Keratinocyte (primary cell): ENCODE results near the gene SAFB2. TPM values are rescaled to one million over a fixed set of nuclear protein-coding genes. Genes with fewer than 3 reads are reported as not detected.

Experiments
- DNase-seq: peaks from one replicate; pipeline ENCODE4 v3.0.0-alpha.2; 2011; ENCODE audit warnings: low read depth, missing footprints, low spot score
- FAIRE-seq: peaks from 2 replicates; lab custom pipeline; 2011; peaks lifted over from hg19 to GRCh38; lab: Jason Lieb, UNC
- H2AFZ ChIP-seq: 2 replicates; pipeline ENCODE4 v1.6.0; 2012; ENCODE audit warnings: low read length, control low read depth, inconsistent platforms; ENCODE audit not compliant: control insufficient read depth
- H3K27ac ChIP-seq: 2 replicates; pipeline ENCODE4 v1.5.1; 2011; ENCODE audit warnings: low read length; ENCODE audit not compliant: control insufficient read depth, insufficient read depth
- H3K27me3 ChIP-seq: 3 replicates; pipeline ENCODE4 v1.6.0; 2011; ENCODE audit warnings: low read length; ENCODE audit not compliant: control insufficient read depth, insufficient read depth; ENCODE audit errors: extremely low read depth
- H3K36me3 ChIP-seq, 2 experiments: 2 replicates in 1 of 2; 3 replicates in 1 of 2; pipeline ENCODE4 v1.5.1; 2011; ENCODE audit warnings: low read length in 2 of 2, mild to moderate bottlenecking in 1 of 2; ENCODE audit not compliant: control insufficient read depth in 2 of 2, insufficient read depth in 2 of 2; ENCODE audit errors: extremely low read depth in 1 of 2
- H3K4me1 ChIP-seq: 3 replicates; pipeline ENCODE4 v1.5.1; 2011; ENCODE audit warnings: low read length; ENCODE audit not compliant: control insufficient read depth, insufficient read depth; ENCODE audit errors: extremely low read depth
- H3K4me2 ChIP-seq: 3 replicates; pipeline ENCODE4 v1.6.0; 2011; ENCODE audit warnings: low read depth, low read length; ENCODE audit not compliant: control insufficient read depth, insufficient read depth; ENCODE audit errors: extremely low read depth
- H3K4me3 ChIP-seq, 3 experiments: fragments of 200-600 bp in 1 of 3; sonication (generic) in 1 of 3; 2 replicates in 2 of 3; 3 replicates in 1 of 3; pipeline ENCODE4 v1.5.1; 2011 to 2016; ENCODE audit warnings: low read length in 3 of 3, mild to moderate bottlenecking in 3 of 3, control low read depth in 2 of 3, inconsistent platforms in 1 of 3, low read depth in 1 of 3, mixed read lengths in 1 of 3, mixed run types in 1 of 3, moderate library complexity in 1 of 3; ENCODE audit not compliant: control insufficient read depth in 2 of 3, insufficient read depth in 2 of 3; ENCODE audit errors: extremely low read depth in 1 of 3
- H3K79me2 ChIP-seq: 2 replicates; pipeline ENCODE4 v1.6.0; 2012; ENCODE audit warnings: low read length; ENCODE audit not compliant: control insufficient read depth, insufficient read depth
- H3K9ac ChIP-seq: 3 replicates; pipeline ENCODE4 v1.6.0; 2011; ENCODE audit warnings: low read length; ENCODE audit not compliant: control insufficient read depth, insufficient read depth; ENCODE audit errors: extremely low read depth
- H3K9me1 ChIP-seq: 3 replicates; pipeline ENCODE4 v1.6.0; 2011; ENCODE audit warnings: low read length; ENCODE audit not compliant: control insufficient read depth, insufficient read depth; ENCODE audit errors: extremely low read depth
- H3K9me3 ChIP-seq: 2 replicates; pipeline ENCODE4 v1.5.1; 2012; ENCODE audit warnings: low read depth, low read length; ENCODE audit not compliant: control insufficient read depth
- H4K20me1 ChIP-seq: 3 replicates; pipeline ENCODE4 v1.6.0; 2011; ENCODE audit warnings: low read length; ENCODE audit not compliant: control insufficient read depth, insufficient read depth; ENCODE audit errors: extremely low read depth
- CTCF ChIP-seq, 3 experiments: IDR thresholded peaks in 1 of 3; conservative IDR thresholded peaks in 1 of 3; optimal IDR thresholded peaks in 1 of 3; 2 replicates in 2 of 3; 3 replicates in 1 of 3; pipeline versions ENCODE3 to v1.5.1; 2011; ENCODE audit warnings: low read length in 3 of 3, mild to moderate bottlenecking in 3 of 3, moderate library complexity in 2 of 3, control low read depth in 1 of 3, inconsistent platforms in 1 of 3; ENCODE audit not compliant: insufficient read depth in 2 of 3; ENCODE audit errors: extremely low read depth in 1 of 3
- EZH2 ChIP-seq: IDR thresholded peaks from one replicate; pipeline ENCODE4 v1.6.1; 2012; ENCODE audit warnings: inconsistent platforms, mild to moderate bottlenecking, low read length, moderate library complexity
- dilution Hi-C: fragments of 300-500 bp; cut with MboI; formaldehyde crosslinking; loops from one replicate; pipeline ENCODE4 v1.7.0; 2020; ENCODE audit warnings: low sequenced_read_pairs; ENCODE audit not compliant: extremely low pct_ligation_motif_present
- polyA plus RNA-seq, 5 experiments: library from polyadenylated mRNA; depleted of rRNA in 3 of 5; stranded (reverse) in 3 of 5; stranded (forward) in 1 of 5; unstranded in 1 of 5; fragments of >200 nt; gene quantifications; 1 replicate in 1 of 5; 2 replicates in 3 of 5; 3 replicates in 1 of 5; pipeline versions ENCODE4 v1.2.1 to v1.2.3, GENCODE V29; 2011 to 2012; ENCODE audit warnings: missing spikeins in 2 of 5, low read depth in 1 of 5, low replicate concordance in 1 of 5

SAFB2 gene
- polyA plus RNA-seq, 1 donor (not counting 4 experiments of a cell fraction or from before 2014, with no cell fraction given), result 15.3 TPM

- dilution Hi-C loops, result no loop called here
- Histone ChIP-seq H3K4me2 (no peak overlapping the region), H4K20me1 (no peaks in the 10 kb centered on the region), H3K9ac (no peak overlapping the region), H3K9me1 (no peaks in the 10 kb centered on the region), H3K79me2 (no peaks in the 10 kb centered on the region), H3K4me1 (no peaks in the 10 kb centered on the region), H3K4me3 (no peak overlapping the region), H3K9me3 (no peaks in the 10 kb centered on the region), H3K36me3 (peaks cover 54 to 66% of the 10 kb centered on the region in 2 experiments), H2AFZ (no peak overlapping the region), H3K27me3 (no peaks in the 10 kb centered on the region), H3K27ac (no peak overlapping the region)
- TF ChIP-seq CTCF (optimal IDR thresholded peaks at IDR 0.05 in 1 of 3, IDR thresholded peaks at IDR 0.05 in 1 of 3, conservative IDR thresholded peaks at IDR 0.05 in 1 of 3; ENCODE audit: extremely low read depth in 1 of 3, insufficient read depth in 2 of 3, low read length in 3 of 3) (no peak), EZH2 (no peak)
- FAIRE-seq (no peak), DNase-seq (no peak)
Observed at GRCh38 chr19:5595129-5595528, 27.4 kb downstream of the SAFB2 start.

DNA sequence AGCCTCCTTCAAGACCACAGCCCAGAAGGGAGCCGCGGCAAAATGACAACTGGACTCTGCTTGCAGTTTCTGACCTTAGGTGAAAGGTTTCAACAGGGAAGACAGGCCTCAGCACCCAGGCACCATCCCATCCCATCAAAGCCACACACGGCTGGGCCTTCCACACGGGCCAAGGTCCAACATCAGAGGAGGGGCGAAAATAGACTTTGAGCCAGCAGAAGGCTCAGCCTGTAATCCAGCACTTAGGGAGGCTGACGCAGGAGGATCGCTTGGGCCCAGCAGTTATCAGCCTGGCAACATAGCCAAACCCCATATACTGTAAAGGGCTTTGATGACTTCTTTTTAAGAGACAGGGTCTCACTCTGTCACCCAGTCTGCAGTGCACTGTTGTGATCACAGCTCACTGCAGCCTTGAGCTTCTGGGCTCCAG lies 28.0 kb downstream of the SAFB2 start:
- H3K9me1 ChIP-seq, result no peaks in the 10 kb centered on the region
- H3K36me3 ChIP-seq, result peaks cover 55 to 60% of the 10 kb centered on the region in 2 experiments
- no peak overlapping the region for H3K9ac ChIP-seq
- H2AFZ ChIP-seq, result no peak overlapping the region
- dilution Hi-C loops, result no loop called here
- no peaks in the 10 kb centered on the region for H4K20me1 ChIP-seq
- no peaks in the 10 kb centered on the region for H3K79me2 ChIP-seq
- TF ChIP-seq CTCF (optimal IDR thresholded peaks at IDR 0.05 in 1 of 3, IDR thresholded peaks at IDR 0.05 in 1 of 3, conservative IDR thresholded peaks at IDR 0.05 in 1 of 3; ENCODE audit: extremely low read depth in 1 of 3, insufficient read depth in 2 of 3, low read length in 3 of 3), result no peak
- TF ChIP-seq EZH2, result no peak
- no peak overlapping the region for H3K4me3 ChIP-seq
- H3K27me3 ChIP-seq, result no peaks in the 10 kb centered on the region
- FAIRE-seq (no peak), DNase-seq (no peak)
- H3K27ac ChIP-seq, result no peak overlapping the region
- no peak overlapping the region for H3K4me2 ChIP-seq
- no peaks in the 10 kb centered on the region for H3K9me3 ChIP-seq
- no peaks in the 10 kb centered on the region for H3K4me1 ChIP-seq
